NCI-H446 treated with DMSO at 0.1 percent for 48 hours (cell line): ENCODE data around the gene ZNF460.
A peak's percentile ranks its signal among the peaks of the same experiment; 100 is the strongest.

Experiments used
- DNase-seq: peaks from one replicate; lab custom pipeline; 2025; lab: John Stamatoyannopoulos, UW

Gene ZNF460

GRCh38 chr19:57280962-57281400 is 696 bp downstream of the ZNF460 start:
- no peak for DNase-seq

GRCh38 chr19:57282011-57282643 is 1.8 kb downstream of the ZNF460 start:
- no peak for DNase-seq

GRCh38 chr19:57288373-57288772 is 8.1 kb downstream of the ZNF460 start:
- DNase-seq, result no peak

GRCh38 chr19:57290970-57291369 is 10.7 kb downstream of the ZNF460 start:
- no peak for DNase-seq

GRCh38 chr19:57292547-57292946 is 12.3 kb downstream of the ZNF460 start:
- no peak for DNase-seq

- DNase-seq, result no peak
These were observed 13.4 kb downstream of the ZNF460 start for GRCh38 chr19:57293719-57294118.

- no peak for DNase-seq
These were observed 21.8 kb downstream of the ZNF460 start for GRCh38 chr19:57302020-57302465.

GRCh38 chr19:57302727-57303401 is 22.6 kb downstream of the ZNF460 start:
- no peak for DNase-seq

GRCh38 chr19:57305056-57305455 is 24.8 kb downstream of the ZNF460 start:
- DNase-seq, result no peak

- no peak for DNase-seq
These were observed 28.2 kb downstream of the ZNF460 start for GRCh38 chr19:57308514-57308913.

- DNase-seq, result no peak
These were observed 30.5 kb downstream of the ZNF460 start for GRCh38 chr19:57310792-57311191.

- no peak for DNase-seq
These were observed 33.9 kb downstream of the ZNF460 start for GRCh38 chr19:57314146-57314545.

- DNase-seq, result no peak
These were observed 37.2 kb downstream of the ZNF460 start for GRCh38 chr19:57317503-57317902.

- DNase-seq, result no peak
These were observed 39.5 kb downstream of the ZNF460 start for GRCh38 chr19:57319869-57320179.

GRCh38 chr19:57320180-57321084 is 40.1 kb downstream of the ZNF460 start, which contains the start of gene ZNF543:
Gene ZNF543 (plus strand): TSS chr19:57320472. CDS start chr19:57320854, 382 bp downstream.
- DNase-seq, result peak; percentile 89

GRCh38 chr19:57321116-57321515 is 40.8 kb downstream of the ZNF460 start:
- DNase-seq, result no peak

- DNase-seq, result no peak
These were observed 41.5 kb downstream of the ZNF460 start for GRCh38 chr19:57321751-57322150.

- no peak for DNase-seq
These were observed 44.7 kb downstream of the ZNF460 start for GRCh38 chr19:57324992-57325391.

- no peak for DNase-seq
These were observed 47.7 kb downstream of the ZNF460 start for GRCh38 chr19:57327993-57328392.

- DNase-seq, result no peak
These were observed 53.9 kb downstream of the ZNF460 start for GRCh38 chr19:57334191-57334590.

GRCh38 chr19:57338877-57339276 is 58.6 kb downstream of the ZNF460 start:
- DNase-seq, result no peak

- DNase-seq, result no peak
These were observed 62.3 kb downstream of the ZNF460 start for GRCh38 chr19:57342582-57342981.
